Measurements from ENCODE around the gene MED14. TPM values are rescaled to one million over a fixed set of nuclear protein-coding genes. Genes with fewer than 3 reads are reported as not detected.
A peak's percentile ranks its signal among the peaks of the same experiment; 100 is the strongest.
"Not testable (repeated sequence)": the region's sequence is repeated elsewhere in the genome, so short reads cannot be mapped to it uniquely, and the experiment has no call there.

Gene MED14
- 42.0 TPM for polyA plus RNA-seq (2013, experiment 1 of 2)
- polyA plus RNA-seq (2013, experiment 2 of 2) = 43.0 TPM

GRCh38 chrX:40735325-40736169 lies at the start of gene MED14:
TSS of gene MED14 (minus strand) at chrX:40735542. CDS start at chrX:40735412, 130 bp downstream.
- Histone ChIP-seq H4K91ac (ENCODE audit: low read depth, low read length, poor library complexity) (no peak within 1 kb of the TSS), H4K8ac (ENCODE audit: low read depth, low read length) (no peak within 1 kb of the TSS), H2BK5ac (ENCODE audit: low read length) (peak within 1 kb of the TSS; percentile 53), H3K23ac (ENCODE audit: low read depth, low read length, poor library complexity) (no peak within 1 kb of the TSS), H3K4me3 (ENCODE audit: low read length in 2 of 2) (peak within 1 kb of the TSS; percentile 72 to 97), H3K18ac (ENCODE audit: low read length) (peak within 1 kb of the TSS; percentile 71), H3K27ac (replicated peaks; ENCODE audit: low read length) (peak within 1 kb of the TSS; percentile 93), H3K36me3 (replicated peaks in 1 of 2; ENCODE audit: control insufficient read depth in 2 of 2, insufficient read depth in 2 of 2, low read length in 2 of 2) (no peaks in the 10 kb centered on the region), H3K9ac (ENCODE audit: low read depth, low read length, poor library complexity) (peak within 1 kb of the TSS; percentile 70), H2AFZ (ENCODE audit: low read length) (peak within 1 kb of the TSS; percentile 92), H3K4me1 (ENCODE audit: control insufficient read depth in 2 of 2, insufficient read depth in 1 of 2, low read depth in 1 of 2, low read length in 2 of 2) (peaks cover 2 to 5% of the 10 kb centered on the region in 2 donors), H3K79me1 (ENCODE audit: low read depth, low read length) (no peaks in the 10 kb centered on the region), H3K4ac (ENCODE audit: low read length) (no peak within 1 kb of the TSS), H3K14ac (ENCODE audit: low read length) (no peak within 1 kb of the TSS), H3K27me3 (ENCODE audit: control insufficient read depth in 3 of 3, insufficient read depth in 3 of 3, low read depth in 1 of 3, low read length in 3 of 3) (no peaks in the 10 kb centered on the region), H2BK12ac (ENCODE audit: low read length) (no peak within 1 kb of the TSS), H3K9me3 (replicated peaks in 1 of 2; ENCODE audit: control insufficient read depth in 2 of 2, insufficient read depth in 1 of 2, low read depth in 1 of 2, low read length in 2 of 2) (no peaks in the 10 kb centered on the region), H2BK15ac (ENCODE audit: low read length) (no peak within 1 kb of the TSS), H3K4me2 (ENCODE audit: insufficient read depth, low read length, poor library complexity, severe bottlenecking) (peak within 1 kb of the TSS; percentile 48), H2BK120ac (ENCODE audit: low read depth, low read length) (no peak within 1 kb of the TSS), H2AK5ac (ENCODE audit: low read depth, low read length) (no peak within 1 kb of the TSS)
- peak; percentile 75 for DNase-seq (ENCODE audit: low spot score)
- WGBS, 2 donors (ENCODE audit: extremely low coverage in 2 of 2, insufficient read length in 2 of 2, insufficient replicate concordance in 1 of 2) = no CpG with 5 or more reads among the region's 88 CpGs

- DNase-seq (ENCODE audit: low spot score) = no peak
- Histone ChIP-seq H4K8ac (ENCODE audit: low read depth, low read length) (no peak overlapping the region), H2BK15ac (ENCODE audit: low read length) (no peak overlapping the region), H3K4me3 (ENCODE audit: low read length in 2 of 2) (no peak overlapping the region), H3K9me3 (replicated peaks in 1 of 2; ENCODE audit: control insufficient read depth in 2 of 2, insufficient read depth in 1 of 2, low read depth in 1 of 2, low read length in 2 of 2) (no peaks in the 10 kb centered on the region), H3K4me1 (ENCODE audit: control insufficient read depth in 2 of 2, insufficient read depth in 1 of 2, low read depth in 1 of 2, low read length in 2 of 2) (no peaks in the 10 kb centered on the region), H3K9ac (ENCODE audit: low read depth, low read length, poor library complexity) (no peak overlapping the region), H2AFZ (ENCODE audit: low read length) (no peak overlapping the region), H3K36me3 (replicated peaks in 1 of 2; ENCODE audit: control insufficient read depth in 2 of 2, insufficient read depth in 2 of 2, low read length in 2 of 2) (no peaks in the 10 kb centered on the region), H3K14ac (ENCODE audit: low read length) (no peak overlapping the region), H3K4ac (ENCODE audit: low read length) (no peak overlapping the region), H3K27me3 (ENCODE audit: control insufficient read depth in 3 of 3, insufficient read depth in 3 of 3, low read depth in 1 of 3, low read length in 3 of 3) (peaks cover 0 to 10% (median 0%) of the 10 kb centered on the region in 3 experiments), H3K27ac (replicated peaks; ENCODE audit: low read length) (no peak overlapping the region), H2BK120ac (ENCODE audit: low read depth, low read length) (no peak overlapping the region), H3K23ac (ENCODE audit: low read depth, low read length, poor library complexity) (no peak overlapping the region), H2AK5ac (ENCODE audit: low read depth, low read length) (no peak overlapping the region), H3K79me1 (ENCODE audit: low read depth, low read length) (no peaks in the 10 kb centered on the region), H2BK5ac (ENCODE audit: low read length) (no peak overlapping the region), H3K18ac (ENCODE audit: low read length) (no peak overlapping the region), H4K91ac (ENCODE audit: low read depth, low read length, poor library complexity) (no peak overlapping the region), H2BK12ac (ENCODE audit: low read length) (no peak overlapping the region), H3K4me2 (ENCODE audit: insufficient read depth, low read length, poor library complexity, severe bottlenecking) (no peak overlapping the region)
- whole genome bisulfite sequencing, 2 donors (ENCODE audit: extremely low coverage in 2 of 2, insufficient read length in 2 of 2, insufficient replicate concordance in 1 of 2) = no CpG with 5 or more reads among the region's 4 CpGs
Measured at GRCh38 chrX:40784516-40785151, 49.3 kb upstream of the MED14 start.

DNA sequence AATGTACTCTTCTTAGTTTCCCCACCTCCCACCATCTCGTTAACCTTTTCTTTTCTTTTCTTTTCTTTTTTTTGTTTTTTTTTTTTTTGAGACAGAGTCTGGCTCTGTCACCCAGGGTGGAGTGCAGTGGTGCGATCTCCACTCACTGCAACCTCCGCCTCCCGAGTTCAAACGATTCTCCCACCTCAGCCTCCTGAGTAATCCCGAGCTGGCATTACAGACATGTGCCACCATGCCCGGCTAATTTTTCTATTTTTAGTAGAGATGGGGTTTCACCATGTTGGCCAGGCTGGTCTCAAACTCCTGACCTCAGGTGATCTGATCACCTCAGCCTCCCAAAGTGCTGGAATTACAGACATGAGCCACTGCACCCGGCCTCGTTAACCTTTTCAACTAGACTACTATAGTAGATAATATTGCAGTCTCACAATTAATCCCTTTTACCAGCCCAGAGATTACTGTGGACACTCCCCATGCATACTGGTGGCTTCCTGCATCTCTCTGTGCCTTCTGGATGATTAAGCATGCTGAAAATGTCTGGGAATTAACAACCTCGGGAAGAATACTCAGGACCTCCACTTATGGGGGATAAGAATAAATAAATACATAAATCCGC lies 47.4 kb upstream of the MED14 start:
- H3K27me3 ChIP-seq (ENCODE audit: control insufficient read depth in 3 of 3, insufficient read depth in 3 of 3, low read depth in 1 of 3, low read length in 3 of 3); H3K23ac ChIP-seq (ENCODE audit: low read depth, low read length, poor library complexity); H3K4me1 ChIP-seq (ENCODE audit: control insufficient read depth in 2 of 2, insufficient read depth in 1 of 2, low read depth in 1 of 2, low read length in 2 of 2); H3K27ac ChIP-seq (replicated peaks; ENCODE audit: low read length); H2BK15ac ChIP-seq (ENCODE audit: low read length); DNase-seq (ENCODE audit: low spot score); H3K4ac ChIP-seq (ENCODE audit: low read length); H2AK5ac ChIP-seq (ENCODE audit: low read depth, low read length); H4K8ac ChIP-seq (ENCODE audit: low read depth, low read length); H2BK5ac ChIP-seq (ENCODE audit: low read length); H2BK12ac ChIP-seq (ENCODE audit: low read length); H2AFZ ChIP-seq (ENCODE audit: low read length); H2BK120ac ChIP-seq (ENCODE audit: low read depth, low read length); H3K79me1 ChIP-seq (ENCODE audit: low read depth, low read length); H3K9ac ChIP-seq (ENCODE audit: low read depth, low read length, poor library complexity); H3K4me2 ChIP-seq (ENCODE audit: insufficient read depth, low read length, poor library complexity, severe bottlenecking); H3K14ac ChIP-seq (ENCODE audit: low read length); H3K4me3 ChIP-seq (ENCODE audit: low read length in 2 of 2); H4K91ac ChIP-seq (ENCODE audit: low read depth, low read length, poor library complexity); H3K9me3 ChIP-seq (replicated peaks in 1 of 2; ENCODE audit: control insufficient read depth in 2 of 2, insufficient read depth in 1 of 2, low read depth in 1 of 2, low read length in 2 of 2); H3K36me3 ChIP-seq (replicated peaks in 1 of 2; ENCODE audit: control insufficient read depth in 2 of 2, insufficient read depth in 2 of 2, low read length in 2 of 2); H3K18ac ChIP-seq (ENCODE audit: low read length): not testable (repeated sequence)
- no CpG with 5 or more reads among the region's 11 CpGs for WGBS, 2 donors (ENCODE audit: extremely low coverage in 2 of 2, insufficient read length in 2 of 2, insufficient replicate concordance in 1 of 2)

DNA sequence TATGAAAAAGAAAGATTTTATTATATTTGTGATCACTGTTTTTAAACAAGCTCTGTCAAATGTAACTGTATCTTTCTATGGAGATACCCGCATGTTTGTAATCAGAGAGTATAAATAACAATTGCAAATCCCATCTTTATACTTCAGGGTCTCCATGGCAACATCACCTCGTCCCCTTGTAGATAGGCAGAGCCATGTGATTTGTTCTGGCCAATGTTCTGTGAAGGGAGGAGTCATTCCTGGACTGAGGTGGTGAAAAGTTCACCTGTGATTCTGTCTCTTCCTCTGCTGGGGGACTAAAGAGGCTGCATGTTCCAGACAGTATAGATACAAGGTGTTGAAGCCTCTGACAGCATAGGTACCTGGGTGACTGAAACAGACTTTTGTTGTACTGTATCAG lies 45.6 kb upstream of the MED14 start:
- Histone ChIP-seq H3K36me3 (replicated peaks in 1 of 2; ENCODE audit: control insufficient read depth in 2 of 2, insufficient read depth in 2 of 2, low read length in 2 of 2) (no peaks in the 10 kb centered on the region), H3K4me3 (ENCODE audit: low read length in 2 of 2) (no peak overlapping the region), H3K79me1 (ENCODE audit: low read depth, low read length) (no peaks in the 10 kb centered on the region), H3K27me3 (ENCODE audit: control insufficient read depth in 3 of 3, insufficient read depth in 3 of 3, low read depth in 1 of 3, low read length in 3 of 3) (peaks cover 0 to 10% (median 0%) of the 10 kb centered on the region in 3 experiments), H3K4me2 (ENCODE audit: insufficient read depth, low read length, poor library complexity, severe bottlenecking) (no peak overlapping the region), H2BK15ac (ENCODE audit: low read length) (no peak overlapping the region), H3K9ac (ENCODE audit: low read depth, low read length, poor library complexity) (no peak overlapping the region), H3K23ac (ENCODE audit: low read depth, low read length, poor library complexity) (no peak overlapping the region), H2BK12ac (ENCODE audit: low read length) (no peak overlapping the region), H3K4ac (ENCODE audit: low read length) (no peak overlapping the region), H3K4me1 (ENCODE audit: control insufficient read depth in 2 of 2, insufficient read depth in 1 of 2, low read depth in 1 of 2, low read length in 2 of 2) (no peaks in the 10 kb centered on the region), H3K18ac (ENCODE audit: low read length) (no peak overlapping the region), H2BK5ac (ENCODE audit: low read length) (no peak overlapping the region), H4K8ac (ENCODE audit: low read depth, low read length) (no peak overlapping the region), H4K91ac (ENCODE audit: low read depth, low read length, poor library complexity) (no peak overlapping the region), H3K27ac (replicated peaks; ENCODE audit: low read length) (no peak overlapping the region), H2AFZ (ENCODE audit: low read length) (no peak overlapping the region), H2AK5ac (ENCODE audit: low read depth, low read length) (no peak overlapping the region), H3K14ac (ENCODE audit: low read length) (no peak overlapping the region), H2BK120ac (ENCODE audit: low read depth, low read length) (no peak overlapping the region), H3K9me3 (replicated peaks in 1 of 2; ENCODE audit: control insufficient read depth in 2 of 2, insufficient read depth in 1 of 2, low read depth in 1 of 2, low read length in 2 of 2) (no peaks in the 10 kb centered on the region)
- WGBS, 2 donors (ENCODE audit: extremely low coverage in 2 of 2, insufficient read length in 2 of 2, insufficient replicate concordance in 1 of 2) = no CpG with 5 or more reads among the region's 2 CpGs
- DNase-seq (ENCODE audit: low spot score) = no peak
